ENCODE results near the gene RNF180. TPM values are rescaled to one million over a fixed set of nuclear protein-coding genes. Genes with fewer than 3 reads are reported as not detected.

The RNF180 gene
- total RNA-seq, 1 donor from 2014 or later: 7.9 TPM

DNA sequence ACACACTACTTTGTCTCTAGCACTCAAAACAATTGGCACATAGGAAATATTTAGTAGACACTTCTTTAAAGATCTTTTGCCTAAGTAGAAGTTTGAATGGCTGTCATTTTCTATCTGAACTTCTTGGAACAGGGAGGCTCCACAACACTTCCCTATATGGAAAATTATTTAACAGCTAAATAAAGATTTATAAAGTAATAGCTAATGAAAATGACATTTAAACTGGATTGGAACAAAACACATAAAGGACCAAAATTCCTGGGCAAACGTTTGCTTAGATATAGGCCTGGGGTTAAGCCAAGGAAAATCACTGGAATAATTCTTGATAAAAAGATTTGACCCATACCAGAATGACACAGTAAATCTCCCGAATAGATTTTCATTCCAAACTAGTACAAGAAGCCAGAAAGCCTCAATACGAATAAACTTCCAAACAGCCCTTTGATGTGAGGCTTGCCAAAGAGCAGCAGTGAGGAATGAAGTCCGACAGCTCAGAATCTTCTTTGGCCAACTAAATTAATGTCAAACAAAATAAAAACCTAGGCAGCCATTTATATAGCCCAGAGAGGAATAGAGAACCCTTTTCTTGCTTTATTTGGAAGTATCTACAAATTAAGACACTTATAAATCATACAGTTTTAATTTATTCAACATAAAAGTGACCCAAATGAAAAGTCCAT lies 20.3 kb upstream of the RNF180 start:
- Histone ChIP-seq H3K9me3 (no peaks in the 10 kb centered on the region), H3K4me3 (peak overlapping the region in 1 of 2 donors; percentile 26), H3K27me3 (no peaks in the 10 kb centered on the region), H3K4me1 (peaks cover 0 to 13% of the 10 kb centered on the region in 2 donors), H3K27ac (peak overlapping the region; percentile 56 to 70), H3K36me3 (no peaks in the 10 kb centered on the region)
- TF ChIP-seq, protein P1, sequence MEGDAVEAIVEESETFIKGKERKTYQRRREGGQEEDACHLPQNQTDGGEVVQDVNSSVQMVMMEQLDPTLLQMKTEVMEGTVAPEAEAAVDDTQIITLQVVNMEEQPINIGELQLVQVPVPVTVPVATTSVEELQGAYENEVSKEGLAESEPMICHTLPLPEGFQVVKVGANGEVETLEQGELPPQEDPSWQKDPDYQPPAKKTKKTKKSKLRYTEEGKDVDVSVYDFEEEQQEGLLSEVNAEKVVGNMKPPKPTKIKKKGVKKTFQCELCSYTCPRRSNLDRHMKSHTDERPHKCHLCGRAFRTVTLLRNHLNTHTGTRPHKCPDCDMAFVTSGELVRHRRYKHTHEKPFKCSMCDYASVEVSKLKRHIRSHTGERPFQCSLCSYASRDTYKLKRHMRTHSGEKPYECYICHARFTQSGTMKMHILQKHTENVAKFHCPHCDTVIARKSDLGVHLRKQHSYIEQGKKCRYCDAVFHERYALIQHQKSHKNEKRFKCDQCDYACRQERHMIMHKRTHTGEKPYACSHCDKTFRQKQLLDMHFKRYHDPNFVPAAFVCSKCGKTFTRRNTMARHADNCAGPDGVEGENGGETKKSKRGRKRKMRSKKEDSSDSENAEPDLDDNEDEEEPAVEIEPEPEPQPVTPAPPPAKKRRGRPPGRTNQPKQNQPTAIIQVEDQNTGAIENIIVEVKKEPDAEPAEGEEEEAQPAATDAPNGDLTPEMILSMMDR (IDR thresholded peaks at IDR 0.05): no peak
- intact Hi-C loops (cut with DNase I): loop anchor here (5.0 to 10.0 kb wide), 3 partner anchors 73 to 362 kb away; partner anchors contain the start of gene RGS7BP
- DNase-seq (ENCODE audit: low spot score in 2 of 2): no peak

DNA sequence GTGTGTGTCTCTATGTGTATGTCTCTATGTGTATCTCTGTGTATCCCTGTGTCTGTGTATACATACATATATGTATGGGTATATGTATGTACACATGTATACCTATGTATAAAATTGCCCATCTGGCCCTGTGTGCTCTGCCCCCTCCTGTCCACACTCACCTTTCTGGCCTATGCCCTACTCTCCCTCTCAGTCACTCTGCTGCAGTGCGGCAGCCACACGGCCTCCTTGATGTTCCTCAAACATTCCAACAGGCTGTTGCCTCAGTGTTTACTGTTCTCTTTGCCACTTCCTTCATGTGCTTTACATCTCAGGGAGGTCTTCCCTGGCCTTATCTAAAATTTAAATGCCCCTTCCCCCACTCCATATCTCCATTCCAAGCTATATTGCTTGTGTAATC lies 18.3 kb upstream of the RNF180 start:
- no peak overlapping the region for H3K27ac ChIP-seq
- intact Hi-C loops (cut with DNase I): loop anchor here (2.0 to 10.0 kb wide), 4 partner anchors 75 to 465 kb away; partner anchors contain the start of gene RGS7BP
- no peak for DNase-seq (ENCODE audit: low spot score in 2 of 2)
- peaks cover 0 to 13% of the 10 kb centered on the region in 2 donors for H3K4me1 ChIP-seq
- H3K27me3 ChIP-seq: no peaks in the 10 kb centered on the region
- no peak overlapping the region for H3K4me3 ChIP-seq
- H3K36me3 ChIP-seq: no peaks in the 10 kb centered on the region
- TF ChIP-seq, protein P1 (IDR thresholded peaks at IDR 0.05): no peak
- H3K9me3 ChIP-seq: no peaks in the 10 kb centered on the region

DNA sequence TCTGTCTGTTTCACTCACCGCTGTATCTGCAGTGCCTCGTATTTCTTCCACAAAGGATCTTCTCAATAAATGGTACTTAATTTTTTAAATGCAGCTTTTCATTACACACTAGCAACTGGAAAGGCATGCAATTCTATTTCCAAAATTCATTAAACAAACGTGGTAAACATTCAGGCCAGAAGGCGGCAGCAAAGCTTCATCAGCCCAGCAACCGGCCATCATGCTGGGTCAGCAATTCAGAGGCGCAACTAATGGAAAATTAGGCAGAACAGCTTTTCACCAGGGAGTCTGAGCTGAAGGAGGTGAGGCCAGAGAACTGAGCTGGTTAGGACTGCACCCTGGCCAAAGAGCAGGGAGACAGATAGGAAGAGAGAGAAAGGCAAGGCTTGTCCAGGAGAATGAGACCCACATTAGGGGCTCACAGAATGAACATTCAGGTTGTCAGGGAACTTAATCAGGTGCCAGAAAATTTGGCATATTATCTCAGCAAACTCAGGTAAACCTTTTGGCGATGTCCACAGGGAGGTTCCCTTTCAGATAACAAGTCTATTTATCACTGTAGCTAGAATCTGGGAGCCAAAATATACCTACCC lies 17.7 kb upstream of the RNF180 start:
- H3K27me3 ChIP-seq: no peaks in the 10 kb centered on the region
- intact Hi-C loops (cut with DNase I): loop anchor here (1.0 to 10.0 kb wide), 6 partner anchors 15 to 465 kb away; partner anchors contain the start of gene RGS7BP
- H3K4me3 ChIP-seq: no peak overlapping the region
- H3K9me3 ChIP-seq: no peaks in the 10 kb centered on the region
- H3K27ac ChIP-seq: no peak overlapping the region
- TF ChIP-seq, protein P1 (IDR thresholded peaks at IDR 0.05): peak; percentile 65 to 81 (median 72)
- peaks cover 0 to 13% of the 10 kb centered on the region in 2 donors for H3K4me1 ChIP-seq
- no peaks in the 10 kb centered on the region for H3K36me3 ChIP-seq
- DNase-seq (ENCODE audit: low spot score in 2 of 2): peak in 1 of 2 donors; percentile 85

GRCh38 chr5:64149268-64149667 lies 16.4 kb upstream of the RNF180 start:
- Histone ChIP-seq H3K36me3 (no peaks in the 10 kb centered on the region), H3K9me3 (peaks cover 0 to 8% of the 10 kb centered on the region in 2 donors), H3K27ac (no peak overlapping the region), H3K27me3 (no peaks in the 10 kb centered on the region), H3K4me1 (peaks cover 0 to 11% of the 10 kb centered on the region in 2 donors), H3K4me3 (no peak overlapping the region)
- TF ChIP-seq, protein P1 (IDR thresholded peaks at IDR 0.05): no peak
- no peak for DNase-seq (ENCODE audit: low spot score in 2 of 2)
- intact Hi-C loops (cut with DNase I): loop anchor here (2.0 to 10.0 kb wide), 4 partner anchors 14 to 358 kb away; partner anchors contain the start of gene RGS7BP

DNA sequence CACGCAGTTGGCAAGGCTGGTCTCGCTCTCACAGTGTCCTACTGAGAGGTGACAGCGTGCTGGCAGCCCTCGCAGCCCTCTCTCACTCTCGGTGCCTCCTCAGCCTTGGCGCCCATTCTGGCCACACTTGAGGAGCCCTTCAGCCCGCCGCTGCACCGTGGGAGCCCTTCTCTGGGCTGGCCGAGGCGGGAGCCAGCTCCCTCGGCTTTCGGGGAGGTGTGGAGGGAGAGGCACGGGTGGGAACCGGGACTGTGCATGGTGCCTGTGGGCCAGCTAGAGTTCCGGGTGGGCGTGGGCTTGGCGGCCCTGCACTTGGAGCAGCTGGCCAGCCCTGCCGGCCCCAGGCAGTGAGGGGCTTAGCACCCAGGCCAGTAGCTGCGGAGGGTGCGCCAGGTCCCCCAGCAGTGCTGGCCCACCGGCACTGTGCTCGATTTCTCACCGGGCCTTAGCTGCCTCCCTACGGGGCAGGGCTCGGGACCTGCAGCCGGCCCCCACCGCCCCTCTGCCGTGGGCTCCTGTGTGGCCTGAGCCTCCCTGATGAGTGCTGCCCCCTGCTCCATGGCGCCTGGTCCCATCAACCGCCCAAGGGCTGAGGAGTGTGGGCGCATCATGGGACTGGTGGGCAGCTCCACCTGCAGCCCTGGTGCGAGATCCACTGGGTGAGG lies 15.7 kb upstream of the RNF180 start:
- TF ChIP-seq, protein P1 (IDR thresholded peaks at IDR 0.05): no peak
- Histone ChIP-seq H3K4me3 (no peak overlapping the region), H3K9me3 (peaks cover 0 to 8% of the 10 kb centered on the region in 2 donors), H3K27ac (no peak overlapping the region), H3K27me3 (no peaks in the 10 kb centered on the region), H3K4me1 (peaks cover 0 to 6% of the 10 kb centered on the region in 2 donors), H3K36me3 (no peaks in the 10 kb centered on the region)
- intact Hi-C loops (cut with DNase I): loop anchor here (2.0 to 10.0 kb wide), 4 partner anchors 13 to 357 kb away; partner anchors contain the start of gene RGS7BP
- DNase-seq (ENCODE audit: low spot score in 2 of 2): no peak

Measured in ascending aorta (tissue), 2 donors.